Measurements from ENCODE around the gene SLC7A10.

SLC7A10 gene

DNA sequence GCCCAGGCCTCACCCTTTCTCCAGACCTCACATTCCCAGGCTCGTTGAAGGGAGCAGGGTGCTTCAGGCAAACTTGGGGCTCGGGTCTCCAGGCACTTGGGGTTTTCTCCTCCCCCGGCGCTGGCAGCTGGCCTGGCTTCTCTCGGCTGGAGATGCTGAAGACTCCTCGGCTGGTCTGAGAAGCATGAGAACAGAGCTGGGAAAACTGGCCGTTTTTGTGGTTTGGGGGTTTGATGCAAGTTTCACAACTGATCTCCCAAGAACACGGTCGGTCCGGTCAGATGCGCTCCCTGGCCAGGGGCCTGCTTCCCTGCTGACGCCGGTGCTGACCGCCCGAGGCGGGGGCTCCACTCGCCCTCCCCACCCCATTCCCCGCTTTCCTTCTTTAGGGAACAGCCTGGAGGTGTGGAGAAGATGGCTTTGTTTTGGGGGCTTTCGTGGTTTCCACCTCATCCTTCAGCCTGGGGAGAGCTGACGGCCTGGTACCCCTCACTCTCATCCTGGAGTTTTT lies 41.4 kb upstream of the SLC7A10 start:
- Histone ChIP-seq H3K4me3 (ENCODE audit: extremely low read depth, insufficient read depth, low read length, poor library complexity, severe bottlenecking) (no peak overlapping the region), H3K9me3 (ENCODE audit: control insufficient read depth, low read length) (no peaks in the 10 kb centered on the region), H3K36me3 (ENCODE audit: control insufficient read depth, insufficient read depth, low read length) (no peaks in the 10 kb centered on the region), H3K27ac (ENCODE audit: low read depth, low read length, severe bottlenecking) (no peak overlapping the region), H3K4me1 (ENCODE audit: control insufficient read depth, insufficient read depth, low read length, poor library complexity, severe bottlenecking) (no peaks in the 10 kb centered on the region)
- WGBS, 2 experiments (ENCODE audit: insufficient coverage in 2 of 2), result 77 to 90% methylated on average over 7 to 13 of the region's 20 CpGs

DNA sequence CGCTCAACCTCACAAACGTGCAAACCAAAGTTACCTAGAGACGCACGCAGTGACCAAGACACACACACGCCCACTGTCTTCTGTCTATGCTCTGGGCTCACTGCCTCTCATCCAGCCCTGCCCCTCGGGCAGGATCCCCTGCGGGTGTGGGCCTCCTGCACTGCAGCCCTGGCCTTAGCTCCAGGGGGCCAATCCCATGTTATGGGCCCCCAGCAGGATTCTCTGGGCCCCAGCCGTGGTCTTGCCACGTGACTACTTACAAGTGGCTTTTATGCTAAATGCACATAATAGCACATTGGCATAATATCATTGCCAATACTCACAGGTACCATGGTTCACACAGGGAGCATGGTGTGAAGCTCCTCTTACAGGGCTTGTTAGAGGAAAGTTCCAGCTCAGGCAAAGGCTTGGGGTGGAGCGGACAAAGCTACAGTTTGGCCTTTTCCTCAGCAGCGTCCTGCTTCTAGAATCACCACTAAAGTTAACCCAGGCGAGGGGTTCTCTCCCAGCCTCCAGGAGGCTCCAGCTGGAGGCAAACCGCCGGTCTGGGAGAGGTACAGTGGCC lies 39.3 kb upstream of the SLC7A10 start:
- Histone ChIP-seq H3K4me3 (ENCODE audit: extremely low read depth, insufficient read depth, low read length, poor library complexity, severe bottlenecking) (no peak overlapping the region), H3K4me1 (ENCODE audit: control insufficient read depth, insufficient read depth, low read length, poor library complexity, severe bottlenecking) (no peaks in the 10 kb centered on the region), H3K36me3 (ENCODE audit: control insufficient read depth, insufficient read depth, low read length) (no peaks in the 10 kb centered on the region), H3K9me3 (ENCODE audit: control insufficient read depth, low read length) (no peaks in the 10 kb centered on the region), H3K27ac (ENCODE audit: low read depth, low read length, severe bottlenecking) (no peak overlapping the region)
- WGBS, 2 experiments (ENCODE audit: insufficient coverage in 2 of 2), result 85 to 94% methylated on average over 9 to 12 of the region's 14 CpGs

DNA sequence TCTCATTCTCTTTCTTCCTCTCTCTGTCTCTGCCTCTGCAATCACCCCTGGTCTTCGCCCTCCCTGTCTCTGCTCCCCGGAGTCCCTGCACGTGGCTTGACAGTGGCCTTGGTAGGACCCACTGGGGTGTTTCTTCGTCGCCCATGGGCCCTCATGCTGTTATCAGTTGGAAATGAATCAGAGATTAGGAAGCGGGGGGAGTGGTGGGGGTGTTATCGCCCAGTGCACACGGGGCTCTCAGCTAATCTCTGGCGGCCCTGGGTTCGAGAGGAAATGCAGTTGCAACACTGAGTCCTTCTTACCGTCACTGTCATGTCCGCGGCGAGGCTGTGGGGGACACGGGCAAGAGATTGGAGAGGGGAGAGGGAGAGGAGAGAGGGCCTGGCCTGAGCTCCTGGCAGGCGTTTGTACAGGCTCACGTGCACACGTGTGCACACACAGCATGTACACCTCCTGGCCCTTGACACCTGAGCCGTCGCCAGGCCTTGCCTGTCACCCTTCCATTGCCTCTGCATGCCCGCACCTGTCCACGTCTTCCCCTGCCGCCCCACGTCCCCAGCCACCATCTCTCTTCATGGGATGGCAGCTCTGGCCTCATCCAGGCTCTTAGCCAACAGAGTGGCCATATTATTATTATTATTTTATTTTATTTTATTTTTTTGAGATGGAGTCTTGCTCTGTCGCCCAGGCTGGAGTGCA lies 37.8 kb upstream of the SLC7A10 start:
- H3K9me3 ChIP-seq (ENCODE audit: control insufficient read depth, low read length), result no peaks in the 10 kb centered on the region
- 92 to 95% methylated on average over 16 to 24 of the region's 25 CpGs for WGBS, 2 experiments (ENCODE audit: insufficient coverage in 2 of 2)
- H3K27ac ChIP-seq (ENCODE audit: low read depth, low read length, severe bottlenecking), result no peak overlapping the region
- no peaks in the 10 kb centered on the region for H3K36me3 ChIP-seq (ENCODE audit: control insufficient read depth, insufficient read depth, low read length)
- H3K4me3 ChIP-seq (ENCODE audit: extremely low read depth, insufficient read depth, low read length, poor library complexity, severe bottlenecking), result no peak overlapping the region
- no peaks in the 10 kb centered on the region for H3K4me1 ChIP-seq (ENCODE audit: control insufficient read depth, insufficient read depth, low read length, poor library complexity, severe bottlenecking)

GRCh38 chr19:33261511-33262189 lies 36.0 kb upstream of the SLC7A10 start:
- H3K9me3 ChIP-seq (ENCODE audit: control insufficient read depth, low read length), result no peaks in the 10 kb centered on the region
- H3K4me1 ChIP-seq (ENCODE audit: control insufficient read depth, insufficient read depth, low read length, poor library complexity, severe bottlenecking), result no peaks in the 10 kb centered on the region
- H3K36me3 ChIP-seq (ENCODE audit: control insufficient read depth, insufficient read depth, low read length), result no peaks in the 10 kb centered on the region
- no peak overlapping the region for H3K4me3 ChIP-seq (ENCODE audit: extremely low read depth, insufficient read depth, low read length, poor library complexity, severe bottlenecking)
- WGBS, 2 experiments (ENCODE audit: insufficient coverage in 2 of 2), result 76 to 81% methylated on average over 11 of the region's 14 CpGs
- H3K27ac ChIP-seq (ENCODE audit: low read depth, low read length, severe bottlenecking), result no peak overlapping the region

- H3K27ac ChIP-seq (ENCODE audit: low read depth, low read length, severe bottlenecking), result no peak overlapping the region
- H3K36me3 ChIP-seq (ENCODE audit: control insufficient read depth, insufficient read depth, low read length), result no peaks in the 10 kb centered on the region
- no peaks in the 10 kb centered on the region for H3K4me1 ChIP-seq (ENCODE audit: control insufficient read depth, insufficient read depth, low read length, poor library complexity, severe bottlenecking)
- no peak overlapping the region for H3K4me3 ChIP-seq (ENCODE audit: extremely low read depth, insufficient read depth, low read length, poor library complexity, severe bottlenecking)
- no peaks in the 10 kb centered on the region for H3K9me3 ChIP-seq (ENCODE audit: control insufficient read depth, low read length)
- 86 to 88% methylated on average over 14 to 24 of the region's 24 CpGs for WGBS, 2 experiments (ENCODE audit: insufficient coverage in 2 of 2)
Observed at GRCh38 chr19:33260628-33261418, 35.2 kb upstream of the SLC7A10 start.

DNA sequence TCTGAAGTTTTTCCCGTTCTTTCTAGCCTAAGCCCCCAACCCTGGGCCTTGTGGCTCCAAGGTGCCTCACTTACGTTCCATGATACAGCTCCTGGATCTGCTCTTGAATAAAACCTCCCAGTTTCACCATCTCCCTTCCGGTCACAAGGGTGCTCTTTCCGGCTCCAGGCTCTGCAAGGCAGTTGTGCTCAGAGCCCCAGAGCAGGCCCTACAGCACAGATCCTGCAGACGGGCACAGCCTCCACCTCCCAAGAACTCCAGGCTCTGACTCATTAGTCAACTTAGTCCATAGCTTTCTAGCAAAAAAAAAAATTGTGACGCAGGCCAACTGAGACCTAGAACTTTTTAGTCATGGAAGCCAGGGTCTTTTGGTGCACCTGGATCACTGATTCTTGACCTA lies 33.9 kb upstream of the SLC7A10 start:
- H3K4me3 ChIP-seq (ENCODE audit: extremely low read depth, insufficient read depth, low read length, poor library complexity, severe bottlenecking), result no peak overlapping the region
- no peaks in the 10 kb centered on the region for H3K4me1 ChIP-seq (ENCODE audit: control insufficient read depth, insufficient read depth, low read length, poor library complexity, severe bottlenecking)
- WGBS, 2 experiments (ENCODE audit: insufficient coverage in 2 of 2), result 82 to 93% methylated on average over 6 of the region's 6 CpGs
- no peak overlapping the region for H3K27ac ChIP-seq (ENCODE audit: low read depth, low read length, severe bottlenecking)
- no peaks in the 10 kb centered on the region for H3K36me3 ChIP-seq (ENCODE audit: control insufficient read depth, insufficient read depth, low read length)
- no peaks in the 10 kb centered on the region for H3K9me3 ChIP-seq (ENCODE audit: control insufficient read depth, low read length)

GRCh38 chr19:33257828-33258227 lies 32.2 kb upstream of the SLC7A10 start:
- Histone ChIP-seq H3K4me3 (ENCODE audit: extremely low read depth, insufficient read depth, low read length, poor library complexity, severe bottlenecking) (no peak overlapping the region), H3K36me3 (ENCODE audit: control insufficient read depth, insufficient read depth, low read length) (no peaks in the 10 kb centered on the region), H3K4me1 (ENCODE audit: control insufficient read depth, insufficient read depth, low read length, poor library complexity, severe bottlenecking) (no peaks in the 10 kb centered on the region), H3K9me3 (ENCODE audit: control insufficient read depth, low read length) (no peaks in the 10 kb centered on the region), H3K27ac (ENCODE audit: low read depth, low read length, severe bottlenecking) (no peak overlapping the region)
- 100% methylated on average over 1 of the region's 2 CpGs; no CpG with 5 or more reads in 1 of the 2 experiments for WGBS, 2 experiments (ENCODE audit: insufficient coverage in 2 of 2)

- no peaks in the 10 kb centered on the region for H3K9me3 ChIP-seq (ENCODE audit: control insufficient read depth, low read length)
- no peaks in the 10 kb centered on the region for H3K36me3 ChIP-seq (ENCODE audit: control insufficient read depth, insufficient read depth, low read length)
- H3K4me1 ChIP-seq (ENCODE audit: control insufficient read depth, insufficient read depth, low read length, poor library complexity, severe bottlenecking), result no peaks in the 10 kb centered on the region
- no peak overlapping the region for H3K27ac ChIP-seq (ENCODE audit: low read depth, low read length, severe bottlenecking)
- WGBS, 2 experiments (ENCODE audit: insufficient coverage in 2 of 2), result 63 to 84% methylated on average over 6 to 7 of the region's 7 CpGs
- H3K4me3 ChIP-seq (ENCODE audit: extremely low read depth, insufficient read depth, low read length, poor library complexity, severe bottlenecking), result no peak overlapping the region
Observed at GRCh38 chr19:33256261-33256660, 30.6 kb upstream of the SLC7A10 start.

GRCh38 chr19:33255781-33256180 lies 30.1 kb upstream of the SLC7A10 start:
- Histone ChIP-seq H3K36me3 (ENCODE audit: control insufficient read depth, insufficient read depth, low read length) (no peaks in the 10 kb centered on the region), H3K27ac (ENCODE audit: low read depth, low read length, severe bottlenecking) (no peak overlapping the region), H3K9me3 (ENCODE audit: control insufficient read depth, low read length) (no peaks in the 10 kb centered on the region), H3K4me1 (ENCODE audit: control insufficient read depth, insufficient read depth, low read length, poor library complexity, severe bottlenecking) (no peaks in the 10 kb centered on the region), H3K4me3 (ENCODE audit: extremely low read depth, insufficient read depth, low read length, poor library complexity, severe bottlenecking) (no peak overlapping the region)
- WGBS, 2 experiments (ENCODE audit: insufficient coverage in 2 of 2), result 91 to 95% methylated on average over 5 of the region's 7 CpGs

DNA sequence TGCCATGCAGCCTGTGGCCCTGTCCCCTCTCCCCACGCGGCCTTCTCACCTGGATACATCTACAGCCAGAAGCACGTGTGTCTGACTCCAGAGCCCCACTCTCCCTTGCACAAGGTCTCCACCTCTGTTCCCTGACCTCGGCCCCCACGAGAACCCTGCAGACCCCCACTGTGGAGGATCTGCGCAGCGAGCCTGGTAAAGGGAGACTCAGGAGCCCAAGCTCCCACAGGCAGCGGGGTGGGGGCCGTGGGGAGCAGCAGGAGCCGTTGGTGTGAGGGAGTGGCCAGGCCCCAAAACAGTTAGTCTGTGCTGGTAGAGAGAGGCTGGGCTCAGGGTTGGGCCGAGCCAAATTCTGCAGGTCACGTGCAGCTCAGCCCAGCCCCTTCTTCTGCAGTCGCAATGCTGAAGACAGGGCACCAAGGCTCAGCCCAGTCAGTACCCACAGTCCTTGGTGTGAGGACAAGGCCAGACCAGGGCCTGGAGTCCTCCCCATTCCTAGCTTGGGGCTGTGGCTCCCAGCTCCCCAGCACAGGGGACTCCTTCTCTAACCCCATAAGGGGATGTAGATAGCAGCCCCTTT lies 28.7 kb upstream of the SLC7A10 start:
- no peaks in the 10 kb centered on the region for H3K9me3 ChIP-seq (ENCODE audit: control insufficient read depth, low read length)
- H3K4me3 ChIP-seq (ENCODE audit: extremely low read depth, insufficient read depth, low read length, poor library complexity, severe bottlenecking), result no peak overlapping the region
- 71 to 85% methylated on average over 9 to 12 of the region's 13 CpGs for WGBS, 2 experiments (ENCODE audit: insufficient coverage in 2 of 2)
- no peaks in the 10 kb centered on the region for H3K36me3 ChIP-seq (ENCODE audit: control insufficient read depth, insufficient read depth, low read length)
- H3K27ac ChIP-seq (ENCODE audit: low read depth, low read length, severe bottlenecking), result no peak overlapping the region
- peaks cover 2% of the 10 kb centered on the region for H3K4me1 ChIP-seq (ENCODE audit: control insufficient read depth, insufficient read depth, low read length, poor library complexity, severe bottlenecking)

Data from mesodermal cell (in vitro differentiated cells).